HFF-Myc (cell line): Measurements from ENCODE around the gene DIMT1.
A peak's percentile ranks its signal among the peaks of the same experiment; 100 is the strongest.

Experiments used
- DNase-seq: peaks from one replicate; pipeline ENCODE4 v3.0.0-alpha.2; 2011; ENCODE audit warnings: low read depth; ENCODE audit errors: extremely low read depth
- H3K4me3 ChIP-seq: replicated peaks from 2 replicates; pipeline ENCODE4 v1.5.1; 2011; ENCODE audit warnings: low read depth, mild to moderate bottlenecking, control low read depth, low read length
- TF ChIP-seq, protein P1 (sequence below): IDR thresholded peaks from 2 replicates; pipeline ENCODE4 v1.5.1; 2012; ENCODE audit warnings: mild to moderate bottlenecking, low read depth, low read length, control low read depth; ENCODE audit errors: missing control alignments

DIMT1 gene

GRCh38 chr5:62421414-62421813 is 17.7 kb upstream of the DIMT1 start:
- no peak overlapping the region for H3K4me3 ChIP-seq
- DNase-seq, result no peak
- TF ChIP-seq, protein P1, sequence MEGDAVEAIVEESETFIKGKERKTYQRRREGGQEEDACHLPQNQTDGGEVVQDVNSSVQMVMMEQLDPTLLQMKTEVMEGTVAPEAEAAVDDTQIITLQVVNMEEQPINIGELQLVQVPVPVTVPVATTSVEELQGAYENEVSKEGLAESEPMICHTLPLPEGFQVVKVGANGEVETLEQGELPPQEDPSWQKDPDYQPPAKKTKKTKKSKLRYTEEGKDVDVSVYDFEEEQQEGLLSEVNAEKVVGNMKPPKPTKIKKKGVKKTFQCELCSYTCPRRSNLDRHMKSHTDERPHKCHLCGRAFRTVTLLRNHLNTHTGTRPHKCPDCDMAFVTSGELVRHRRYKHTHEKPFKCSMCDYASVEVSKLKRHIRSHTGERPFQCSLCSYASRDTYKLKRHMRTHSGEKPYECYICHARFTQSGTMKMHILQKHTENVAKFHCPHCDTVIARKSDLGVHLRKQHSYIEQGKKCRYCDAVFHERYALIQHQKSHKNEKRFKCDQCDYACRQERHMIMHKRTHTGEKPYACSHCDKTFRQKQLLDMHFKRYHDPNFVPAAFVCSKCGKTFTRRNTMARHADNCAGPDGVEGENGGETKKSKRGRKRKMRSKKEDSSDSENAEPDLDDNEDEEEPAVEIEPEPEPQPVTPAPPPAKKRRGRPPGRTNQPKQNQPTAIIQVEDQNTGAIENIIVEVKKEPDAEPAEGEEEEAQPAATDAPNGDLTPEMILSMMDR, result no peak

DNA sequence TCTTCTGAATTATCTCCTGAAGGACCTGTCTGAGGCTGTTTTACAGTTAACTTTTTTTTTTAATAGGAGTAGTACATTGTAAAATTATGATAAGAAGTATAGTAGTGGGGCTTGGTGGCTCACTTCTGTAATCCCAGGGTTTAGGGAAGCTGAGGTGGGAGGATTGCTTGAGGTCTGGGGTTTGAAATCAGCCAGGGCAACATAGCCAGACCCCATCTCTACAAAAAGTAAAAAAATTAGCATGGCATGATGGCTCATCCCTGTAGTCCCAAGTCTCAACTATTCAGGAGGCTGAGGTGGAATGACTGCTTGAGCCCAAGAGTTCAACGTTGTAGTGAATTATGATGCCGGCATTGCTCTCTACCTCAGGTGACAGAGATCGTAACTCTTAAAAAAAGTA is 15.9 kb upstream of the DIMT1 start:
- no peak overlapping the region for H3K4me3 ChIP-seq
- no peak for DNase-seq
- TF ChIP-seq, protein P1, result no peak

DNA sequence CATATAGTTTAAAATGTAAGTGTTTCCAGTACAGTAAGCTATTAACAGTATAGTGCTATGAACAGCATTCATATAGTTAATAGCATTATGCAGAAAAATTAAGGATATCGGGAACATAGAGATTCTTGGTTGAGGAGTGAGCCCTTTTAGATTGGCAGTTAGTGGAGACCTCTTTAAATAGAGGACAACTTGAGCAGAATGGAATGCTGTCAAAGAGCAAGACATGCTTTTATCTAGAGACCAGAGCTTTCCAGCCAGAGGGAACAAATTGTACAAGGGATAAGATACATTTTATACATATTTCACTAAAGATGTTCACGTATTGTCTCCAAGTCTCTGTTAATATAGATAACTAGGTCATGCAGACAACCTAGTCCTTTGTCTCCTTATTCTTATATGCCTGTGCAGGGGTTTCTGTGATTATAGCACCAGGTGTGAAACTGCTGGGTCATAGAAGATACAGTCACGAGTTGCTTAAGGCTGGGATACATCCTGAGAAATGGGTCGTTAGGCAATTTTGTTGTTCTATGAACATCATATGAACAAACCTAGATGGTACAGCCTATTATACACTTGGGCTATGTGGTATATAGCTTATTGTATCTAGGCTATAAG is 14.9 kb upstream of the DIMT1 start:
- DNase-seq, result no peak
- H3K4me3 ChIP-seq, result no peak overlapping the region
- TF ChIP-seq, protein P1, result no peak

DNA sequence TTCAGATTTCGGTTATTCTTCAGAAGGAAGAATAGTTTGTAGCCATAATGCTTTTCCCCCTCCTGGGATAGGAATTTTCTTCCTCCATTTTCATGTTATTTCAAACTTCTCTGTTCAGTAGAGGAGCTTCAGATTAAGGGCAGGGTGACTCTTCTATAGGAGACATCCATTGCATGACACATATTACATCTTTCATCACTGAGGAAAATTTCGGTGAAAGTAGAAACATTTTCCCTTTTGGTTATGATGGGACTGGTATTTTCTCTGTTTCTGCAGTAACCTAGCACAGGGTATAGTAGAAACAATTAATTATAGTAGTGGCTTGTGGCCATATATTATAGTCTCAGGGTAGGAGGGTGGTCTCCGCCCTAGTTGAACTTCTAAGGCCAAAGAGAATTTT is 10.0 kb upstream of the DIMT1 start:
- H3K4me3 ChIP-seq, result peak overlapping the region; percentile 94
- TF ChIP-seq, protein P1, result no peak
- no peak for DNase-seq

GRCh38 chr5:62412549-62413329 is 9.0 kb upstream of the DIMT1 start, which contains the start of gene IPO11:
TSS of gene IPO11 (plus strand) at chr5:62412763. CDS start at chr5:62437280, 24,517 bp downstream.
- H3K4me3 ChIP-seq, result peak within 1 kb of the TSS; percentile 94
- TF ChIP-seq, protein P1, result no peak
- DNase-seq, result peak; percentile 98

- TF ChIP-seq, protein P1, result no peak
- DNase-seq, result no peak
- H3K4me3 ChIP-seq, result no peak overlapping the region
Observed at GRCh38 chr5:62395210-62395950, 8.3 kb downstream of the DIMT1 start.
